WI38 (cell line): ENCODE data around the gene CCDC92.

Source experiments
- H3K4me3 ChIP-seq: 2 replicates; pipeline ENCODE4 v1.5.1; 2011; ENCODE audit warnings: low read depth, mild to moderate bottlenecking, control low read depth, low read length
- TF ChIP-seq, protein P1 (sequence below): IDR thresholded peaks from 2 replicates; pipeline ENCODE4 v1.5.1; 2012; ENCODE audit warnings: low read depth, mild to moderate bottlenecking, control low read depth, low read length

Gene CCDC92

DNA sequence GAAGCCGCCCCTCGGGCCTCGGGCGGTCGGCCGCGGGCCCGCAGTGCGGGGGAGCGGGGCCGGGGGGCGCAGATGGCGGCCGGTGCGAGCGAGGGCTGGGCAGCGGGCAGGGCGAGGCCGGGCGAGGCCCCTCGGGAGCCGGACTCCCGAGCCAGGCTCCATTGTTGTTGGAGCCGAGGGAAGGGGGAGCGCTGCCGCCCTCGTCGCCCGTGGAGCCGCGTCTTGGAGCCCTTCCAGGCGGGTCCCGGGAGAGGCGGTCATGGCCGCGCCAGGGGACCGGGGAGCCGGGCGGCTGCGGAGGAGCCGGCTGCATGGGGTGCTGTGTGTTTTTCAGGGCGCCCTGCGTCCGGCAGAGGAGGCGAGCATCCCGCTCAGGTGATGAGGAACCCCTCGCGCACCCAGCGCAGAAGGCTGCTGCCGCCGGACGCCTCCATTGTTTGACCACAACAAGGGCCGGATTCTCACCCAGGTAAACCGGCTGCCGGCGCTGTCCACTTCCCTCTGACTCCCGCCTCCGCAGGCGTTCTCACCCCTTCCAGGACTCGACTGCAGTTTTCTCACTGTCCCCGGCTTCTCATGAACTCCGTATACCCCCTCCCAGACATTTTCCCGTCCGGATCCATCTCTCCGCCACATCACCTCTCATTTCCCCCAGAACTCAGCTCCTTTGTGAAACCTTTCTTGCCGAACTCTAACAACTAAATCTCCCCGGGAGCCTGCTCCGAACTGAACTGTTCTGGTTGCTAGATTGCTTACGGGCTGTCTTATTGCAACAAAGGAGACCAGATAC is 1.1 kb upstream of the CCDC92 start:
- peak overlapping the region; percentile 71 for H3K4me3 ChIP-seq
- TF ChIP-seq, protein P1, sequence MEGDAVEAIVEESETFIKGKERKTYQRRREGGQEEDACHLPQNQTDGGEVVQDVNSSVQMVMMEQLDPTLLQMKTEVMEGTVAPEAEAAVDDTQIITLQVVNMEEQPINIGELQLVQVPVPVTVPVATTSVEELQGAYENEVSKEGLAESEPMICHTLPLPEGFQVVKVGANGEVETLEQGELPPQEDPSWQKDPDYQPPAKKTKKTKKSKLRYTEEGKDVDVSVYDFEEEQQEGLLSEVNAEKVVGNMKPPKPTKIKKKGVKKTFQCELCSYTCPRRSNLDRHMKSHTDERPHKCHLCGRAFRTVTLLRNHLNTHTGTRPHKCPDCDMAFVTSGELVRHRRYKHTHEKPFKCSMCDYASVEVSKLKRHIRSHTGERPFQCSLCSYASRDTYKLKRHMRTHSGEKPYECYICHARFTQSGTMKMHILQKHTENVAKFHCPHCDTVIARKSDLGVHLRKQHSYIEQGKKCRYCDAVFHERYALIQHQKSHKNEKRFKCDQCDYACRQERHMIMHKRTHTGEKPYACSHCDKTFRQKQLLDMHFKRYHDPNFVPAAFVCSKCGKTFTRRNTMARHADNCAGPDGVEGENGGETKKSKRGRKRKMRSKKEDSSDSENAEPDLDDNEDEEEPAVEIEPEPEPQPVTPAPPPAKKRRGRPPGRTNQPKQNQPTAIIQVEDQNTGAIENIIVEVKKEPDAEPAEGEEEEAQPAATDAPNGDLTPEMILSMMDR: no peak

DNA sequence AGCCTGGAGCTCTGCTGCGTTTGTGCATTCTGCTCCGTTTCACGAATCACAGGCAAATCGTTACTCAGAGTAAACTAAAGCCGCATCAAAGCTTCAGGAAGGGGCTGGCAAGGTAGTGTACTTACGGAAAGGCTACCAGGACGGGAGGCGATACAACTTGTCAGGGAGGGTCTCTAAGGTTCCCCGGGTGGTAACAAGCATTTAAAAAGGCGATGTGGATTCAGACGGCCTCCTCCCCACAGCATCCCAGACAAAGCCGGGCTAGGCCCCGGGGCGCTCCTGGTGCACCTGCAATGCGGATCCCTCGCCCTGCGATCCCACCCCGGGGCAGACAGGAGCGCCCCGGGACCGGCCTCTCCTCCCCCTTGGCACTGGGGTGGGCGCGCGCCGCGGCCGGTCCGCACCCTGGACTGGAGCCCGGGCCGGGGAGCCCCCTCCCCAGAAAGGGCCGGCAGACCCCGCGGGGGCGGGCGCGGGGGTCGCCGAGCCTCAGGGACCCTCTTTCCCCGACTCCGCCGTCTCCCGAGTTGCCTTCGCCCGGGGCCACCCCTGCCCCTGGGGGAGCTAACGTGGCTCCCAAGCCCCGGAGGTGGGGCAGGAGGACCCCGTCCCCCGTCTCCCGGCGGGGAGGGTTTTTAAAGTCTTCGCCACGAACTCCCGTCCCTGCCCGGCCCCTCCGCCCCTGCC is 718 bp downstream of the CCDC92 start:
- H3K4me3 ChIP-seq: peak overlapping the region; percentile 79
- TF ChIP-seq, protein P1: no peak

DNA sequence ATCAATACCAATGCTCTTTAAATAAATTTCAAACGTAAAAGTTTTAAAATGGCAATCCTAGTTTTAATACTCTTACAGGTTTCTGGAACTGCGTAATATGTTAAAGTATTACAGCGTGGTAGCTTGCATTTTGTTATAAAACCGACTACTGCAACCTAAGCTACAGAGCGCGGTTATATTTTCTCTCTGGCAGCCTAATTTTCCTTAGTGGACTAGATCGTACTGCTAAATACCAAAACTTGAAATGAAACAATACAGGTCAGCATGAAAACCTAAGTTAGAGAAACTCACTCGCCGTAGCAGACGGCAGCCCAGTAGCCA is 1.2 kb downstream of the CCDC92 start:
- TF ChIP-seq, protein P1: no peak

DNA sequence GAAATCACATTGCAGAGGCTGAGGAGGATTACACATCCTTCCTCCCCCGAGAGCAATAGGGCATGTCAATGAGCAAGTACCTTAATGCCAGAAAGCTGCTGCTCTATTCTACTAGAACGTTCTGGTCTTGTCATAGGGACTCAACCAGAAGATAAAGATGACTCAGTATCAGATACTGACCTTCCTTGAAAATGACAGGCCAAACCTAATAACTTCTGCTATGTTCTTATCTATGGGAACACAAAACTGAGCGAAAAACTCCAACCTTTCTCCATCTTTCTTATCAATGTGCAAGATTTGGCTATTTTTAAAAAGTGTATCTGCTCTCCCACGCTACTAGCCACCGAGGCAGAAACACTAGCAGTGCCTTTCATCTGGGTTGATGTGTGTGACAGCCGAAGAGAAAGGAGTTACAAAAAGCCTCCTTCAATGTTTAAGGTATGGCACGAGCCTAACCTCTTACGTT is 5.5 kb downstream of the CCDC92 start:
- TF ChIP-seq, protein P1: no peak
- H3K4me3 ChIP-seq: no peak overlapping the region

More for the DNA sequence above, 1.2 kb downstream of the CCDC92 start:
- peak overlapping the region; percentile 79 for H3K4me3 ChIP-seq

DNA sequence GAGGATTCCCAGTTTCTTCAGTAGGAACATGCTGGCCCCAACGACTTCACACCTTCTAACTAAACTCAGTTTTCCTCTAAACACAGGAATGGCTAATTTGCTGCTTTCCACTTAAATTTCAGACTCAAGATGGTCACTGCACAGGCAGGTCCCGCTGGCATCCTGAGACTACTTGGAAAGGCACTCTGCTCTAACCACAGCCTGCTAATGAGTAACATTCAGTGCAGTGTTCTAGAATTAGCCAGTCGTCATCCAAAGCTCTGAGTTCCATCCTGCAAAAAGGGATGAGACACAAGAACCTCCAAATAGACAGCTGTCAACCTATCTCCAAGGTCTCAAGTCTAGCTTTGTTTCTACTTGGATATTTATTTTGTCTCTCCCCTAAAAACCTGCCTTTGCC is 6.0 kb downstream of the CCDC92 start:
- no peak overlapping the region for H3K4me3 ChIP-seq
- TF ChIP-seq, protein P1: no peak

DNA sequence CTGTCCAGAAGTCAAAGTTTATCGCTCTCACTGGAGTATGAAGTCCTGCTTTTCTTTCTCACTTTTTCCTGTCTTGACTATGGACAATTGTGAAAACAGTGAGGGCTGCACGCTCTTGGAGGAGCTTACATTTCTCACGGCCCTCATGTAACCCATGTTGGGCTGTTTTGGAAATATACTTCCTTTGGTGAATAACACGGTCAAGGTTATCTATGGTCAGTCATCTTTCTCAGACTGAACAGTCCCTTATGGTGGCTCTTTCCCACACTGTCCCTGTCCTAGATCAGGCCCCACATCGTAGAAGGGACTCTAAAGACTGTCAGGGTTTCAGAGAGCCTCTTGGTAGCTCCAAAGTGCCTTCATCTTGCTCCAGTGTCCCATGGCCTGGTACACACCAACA is 7.2 kb downstream of the CCDC92 start:
- TF ChIP-seq, protein P1: no peak
- no peak overlapping the region for H3K4me3 ChIP-seq

DNA sequence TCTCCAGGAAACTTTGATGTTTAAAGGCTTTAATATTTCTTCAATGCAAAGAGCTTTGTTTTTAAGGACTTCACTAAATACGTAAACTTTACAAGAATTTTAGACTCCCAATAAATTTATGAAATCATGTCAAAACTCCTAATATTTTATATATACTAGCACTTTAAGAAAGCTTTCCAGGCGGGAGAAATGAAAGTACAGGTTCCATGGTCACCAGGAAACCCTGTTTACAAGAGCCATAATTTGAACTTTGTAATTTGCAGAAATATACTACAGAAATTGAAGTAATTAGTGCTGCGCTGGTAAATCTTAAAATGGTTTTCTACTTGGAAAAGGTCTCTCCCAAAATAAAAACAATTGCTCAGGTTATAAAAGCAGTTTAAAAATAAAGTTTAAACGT is 8.8 kb downstream of the CCDC92 start:
- TF ChIP-seq, protein P1: no peak
- H3K4me3 ChIP-seq: no peak overlapping the region
